Measurements from ENCODE around the gene FAM228B.
A peak's percentile ranks its signal among the peaks of the same experiment; 100 is the strongest.

Gene FAM228B

DNA sequence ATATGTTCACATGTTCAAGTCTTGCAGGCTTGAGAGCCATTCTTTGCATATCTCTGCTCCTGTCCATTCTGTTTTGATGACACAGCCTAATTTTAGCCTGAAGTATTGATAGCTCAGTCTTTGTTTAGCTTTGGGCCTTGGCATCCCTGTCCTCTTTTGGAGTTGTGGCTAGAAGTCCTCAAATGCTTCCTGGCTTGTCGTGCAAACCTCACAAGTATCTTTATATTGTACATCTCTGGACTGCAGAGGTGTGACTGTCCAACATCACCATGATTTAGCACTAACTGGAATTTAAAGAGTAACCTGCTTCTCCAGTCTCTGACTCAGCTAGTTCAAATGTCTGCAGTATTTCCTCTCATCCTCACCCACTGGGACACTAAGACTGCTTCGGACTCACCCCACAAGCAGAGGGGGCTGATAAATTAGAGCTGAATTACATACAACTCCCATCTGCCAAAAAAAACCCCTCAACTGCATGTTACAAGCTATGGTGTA lies 11.8 kb upstream of the FAM228B start:
- TF ChIP-seq, protein P1, sequence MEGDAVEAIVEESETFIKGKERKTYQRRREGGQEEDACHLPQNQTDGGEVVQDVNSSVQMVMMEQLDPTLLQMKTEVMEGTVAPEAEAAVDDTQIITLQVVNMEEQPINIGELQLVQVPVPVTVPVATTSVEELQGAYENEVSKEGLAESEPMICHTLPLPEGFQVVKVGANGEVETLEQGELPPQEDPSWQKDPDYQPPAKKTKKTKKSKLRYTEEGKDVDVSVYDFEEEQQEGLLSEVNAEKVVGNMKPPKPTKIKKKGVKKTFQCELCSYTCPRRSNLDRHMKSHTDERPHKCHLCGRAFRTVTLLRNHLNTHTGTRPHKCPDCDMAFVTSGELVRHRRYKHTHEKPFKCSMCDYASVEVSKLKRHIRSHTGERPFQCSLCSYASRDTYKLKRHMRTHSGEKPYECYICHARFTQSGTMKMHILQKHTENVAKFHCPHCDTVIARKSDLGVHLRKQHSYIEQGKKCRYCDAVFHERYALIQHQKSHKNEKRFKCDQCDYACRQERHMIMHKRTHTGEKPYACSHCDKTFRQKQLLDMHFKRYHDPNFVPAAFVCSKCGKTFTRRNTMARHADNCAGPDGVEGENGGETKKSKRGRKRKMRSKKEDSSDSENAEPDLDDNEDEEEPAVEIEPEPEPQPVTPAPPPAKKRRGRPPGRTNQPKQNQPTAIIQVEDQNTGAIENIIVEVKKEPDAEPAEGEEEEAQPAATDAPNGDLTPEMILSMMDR (conservative IDR thresholded peaks at IDR 0.05; ENCODE audit: low read depth, low read length) = no peak
- DNase-seq (ENCODE audit: low read depth) = peak; percentile 50
- no peak overlapping the region for H3K4me3 ChIP-seq (ENCODE audit: low read depth, low read length)

DNA sequence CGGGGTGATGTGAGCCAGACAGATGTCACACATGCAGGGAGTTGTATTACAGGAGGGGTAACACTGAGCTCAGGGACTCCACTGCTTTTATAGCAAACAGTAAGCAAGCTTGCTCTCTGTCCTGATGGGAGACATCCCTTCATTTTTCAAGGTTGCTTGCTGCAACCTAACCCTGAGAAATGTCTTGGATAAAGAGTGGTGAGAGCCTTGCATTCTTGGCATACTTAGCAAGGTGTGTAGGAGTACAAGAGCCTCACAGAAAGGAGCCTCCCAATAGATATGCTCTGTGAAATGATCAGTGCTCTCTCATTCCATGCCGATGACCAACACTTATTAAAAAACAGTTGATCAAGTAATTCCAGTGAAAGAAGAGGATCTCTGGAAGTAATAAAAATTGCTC lies 8.2 kb upstream of the FAM228B start:
- H3K4me3 ChIP-seq (ENCODE audit: low read depth, low read length) = no peak overlapping the region
- TF ChIP-seq, protein P1 (conservative IDR thresholded peaks at IDR 0.05; ENCODE audit: low read depth, low read length) = no peak
- peak; percentile 36 for DNase-seq (ENCODE audit: low read depth)

DNA sequence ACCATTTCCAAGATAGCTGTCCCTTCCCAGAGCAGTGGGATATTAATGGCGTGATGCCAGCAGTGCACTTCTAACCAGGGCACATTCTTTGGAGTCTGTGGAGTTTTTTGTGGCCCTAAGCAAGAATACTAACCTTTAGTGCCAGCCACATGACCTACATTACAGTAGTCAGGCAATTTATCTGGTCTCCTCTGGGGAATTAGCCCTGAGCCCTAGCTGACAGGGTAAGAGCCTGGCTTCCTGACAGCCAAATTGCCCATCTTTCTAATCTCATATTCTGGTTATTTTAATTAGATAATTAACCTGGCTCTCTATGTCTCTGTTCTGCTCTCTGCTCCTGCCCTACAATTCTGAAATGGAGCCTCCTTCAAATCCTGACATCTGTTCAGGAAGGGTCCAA lies 5.4 kb upstream of the FAM228B start:
- no peak for DNase-seq (ENCODE audit: low read depth)
- TF ChIP-seq, protein P1 (conservative IDR thresholded peaks at IDR 0.05; ENCODE audit: low read depth, low read length) = no peak
- H3K4me3 ChIP-seq (ENCODE audit: low read depth, low read length) = no peak overlapping the region

DNA sequence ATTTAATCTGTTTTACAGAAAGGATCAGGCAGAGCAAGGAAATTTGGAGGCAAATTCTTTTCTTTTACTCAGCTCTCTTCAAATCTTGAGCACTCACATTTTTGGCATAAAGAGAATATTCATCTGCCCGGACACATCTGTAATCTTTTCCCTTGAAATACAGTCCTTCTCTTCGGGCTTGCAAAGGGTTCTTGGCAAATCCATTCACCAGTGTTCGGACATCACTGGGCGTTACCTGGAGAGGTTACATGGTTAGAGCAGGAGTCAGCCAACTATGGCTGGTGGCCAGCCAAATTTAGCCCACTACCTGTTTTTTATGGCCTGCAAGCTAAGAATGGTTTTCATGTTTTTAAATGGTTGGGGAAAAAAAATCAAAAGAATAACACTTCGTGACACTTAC lies 2.2 kb upstream of the FAM228B start:
- H3K4me3 ChIP-seq (ENCODE audit: low read depth, low read length) = no peak overlapping the region
- no peak for DNase-seq (ENCODE audit: low read depth)

DNA sequence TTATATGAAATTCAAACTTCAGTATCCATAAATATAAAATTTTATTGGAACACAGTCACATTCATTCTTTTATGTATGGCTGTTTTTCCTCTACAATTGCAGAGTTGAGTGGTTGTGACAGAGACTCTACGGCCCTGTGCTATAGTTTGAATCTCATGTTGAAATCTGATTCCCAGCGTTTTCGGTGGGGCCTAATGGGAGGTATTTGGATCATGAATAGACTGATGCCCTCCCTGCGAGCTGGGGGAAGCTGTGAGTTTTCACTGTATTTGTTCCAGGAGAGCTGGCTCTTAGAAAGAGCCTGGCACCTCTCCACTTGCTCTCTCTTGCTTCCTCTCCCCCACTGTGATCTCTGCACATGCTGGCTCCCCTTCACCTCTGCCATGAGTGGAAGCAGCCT lies 1.8 kb upstream of the FAM228B start:
- TF ChIP-seq, protein P1 (conservative IDR thresholded peaks at IDR 0.05; ENCODE audit: low read depth, low read length) = no peak
- no peak for DNase-seq (ENCODE audit: low read depth)
- H3K4me3 ChIP-seq (ENCODE audit: low read depth, low read length) = no peak overlapping the region

More for the DNA sequence above, 2.2 kb upstream of the FAM228B start:
- TF ChIP-seq, protein P1 (conservative IDR thresholded peaks at IDR 0.05; ENCODE audit: low read depth, low read length) = no peak

DNA sequence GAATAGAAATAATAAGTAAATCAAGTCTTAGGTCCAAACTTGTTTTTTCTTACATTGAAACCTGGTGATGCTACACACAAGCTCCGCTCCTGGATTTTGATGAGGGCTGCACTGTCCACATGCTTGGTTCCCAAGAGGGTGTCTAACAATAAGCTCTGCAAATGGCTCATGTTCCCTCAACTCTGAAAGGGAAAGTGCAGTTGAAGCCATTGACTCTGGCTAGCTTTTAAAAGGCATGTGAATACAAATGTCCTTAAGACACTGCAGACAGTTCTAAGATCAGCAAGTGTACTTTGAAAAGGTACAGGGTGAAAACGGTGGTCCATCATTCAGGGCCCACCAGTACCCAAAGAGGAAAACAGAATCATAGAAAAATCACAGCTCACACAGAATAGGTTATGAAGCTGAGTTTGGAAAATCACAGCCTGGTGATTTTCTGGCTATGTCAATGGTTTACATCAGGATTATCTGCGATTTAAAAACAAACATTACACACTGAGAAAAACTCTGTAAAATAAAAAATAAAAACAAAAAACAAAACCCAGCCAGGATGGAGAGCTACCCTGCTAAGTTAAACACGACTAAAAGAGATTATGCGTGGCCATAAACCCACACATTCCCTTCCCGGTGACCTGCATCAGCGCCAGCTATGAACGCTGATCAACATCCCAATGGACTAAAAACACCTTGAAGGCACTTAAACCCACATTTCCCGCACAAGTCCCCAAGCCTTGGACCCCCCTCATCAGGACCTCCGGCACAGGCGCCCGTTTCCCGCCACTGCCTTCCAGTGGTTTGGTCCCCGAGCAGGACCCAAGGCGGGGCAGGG lies 689 bp upstream of the FAM228B start:
- DNase-seq (ENCODE audit: low read depth) = peak; percentile 14
- TF ChIP-seq, protein P1 (conservative IDR thresholded peaks at IDR 0.05; ENCODE audit: low read depth, low read length) = no peak
- peak overlapping the region; percentile 86 for H3K4me3 ChIP-seq (ENCODE audit: low read depth, low read length)
